ENCODE data around the gene C11orf68. TPM values are rescaled to one million over a fixed set of nuclear protein-coding genes. Genes with fewer than 3 reads are reported as not detected.

Gene C11orf68
- total RNA-seq, 1 experiment from 2014 or later, result 48.0 TPM

DNA sequence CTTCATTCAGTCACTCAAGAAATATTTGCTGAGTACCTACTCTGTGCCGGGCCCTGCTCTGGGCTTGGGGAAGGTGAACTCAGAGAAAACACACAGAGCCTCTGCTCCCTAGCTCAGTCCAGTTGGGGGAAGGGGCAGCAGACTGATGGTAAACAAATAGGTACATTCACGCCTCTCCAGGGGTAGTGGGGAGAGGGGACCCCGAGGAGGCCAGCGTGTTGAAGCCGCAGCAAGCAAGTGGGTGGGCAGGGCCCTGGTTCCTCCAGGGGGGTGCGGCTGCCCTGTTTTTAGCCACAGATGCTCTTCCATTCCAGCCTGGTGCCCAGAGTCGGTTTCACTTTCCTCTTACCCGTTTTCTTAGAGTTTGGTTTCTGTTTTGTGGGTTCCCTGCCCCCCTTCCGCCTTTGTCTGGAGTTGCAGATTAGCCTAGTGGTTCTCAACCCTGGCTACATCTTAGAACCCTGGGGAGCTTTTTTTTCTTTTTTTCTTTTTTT is 9.1 kb upstream of the C11orf68 start:
- ChIA-PET CTCF (no interaction called here), POLR2A (interaction anchor here (1.0 kb wide), 1 partner anchor 8 kb away, joined by 3 read pairs; no protein-coding TSS in a partner anchor)
- Mint-ChIP-seq H3K9me3 (ENCODE audit: unreplicated experiment) (no peaks in the 10 kb centered on the region), H3K27ac (ENCODE audit: low read depth, unreplicated experiment) (peak overlapping the region; percentile 35), H3K27me3 (ENCODE audit: insufficient read depth, unreplicated experiment) (no peaks in the 10 kb centered on the region), H3K4me3 (ENCODE audit: unreplicated experiment) (no peak overlapping the region), H3K36me3 (ENCODE audit: insufficient read depth, unreplicated experiment) (peaks cover 4% of the 10 kb centered on the region), H3K4me1 (ENCODE audit: insufficient read depth, unreplicated experiment) (no peaks in the 10 kb centered on the region)
- intact Hi-C loops (cut with micrococcal nuclease), result no loop called here
- BruUV-seq (replicated peaks), result no TSS peak
- DNase-seq (ENCODE audit: unreplicated experiment), result no peak
- TF ChIP-seq, protein P1, sequence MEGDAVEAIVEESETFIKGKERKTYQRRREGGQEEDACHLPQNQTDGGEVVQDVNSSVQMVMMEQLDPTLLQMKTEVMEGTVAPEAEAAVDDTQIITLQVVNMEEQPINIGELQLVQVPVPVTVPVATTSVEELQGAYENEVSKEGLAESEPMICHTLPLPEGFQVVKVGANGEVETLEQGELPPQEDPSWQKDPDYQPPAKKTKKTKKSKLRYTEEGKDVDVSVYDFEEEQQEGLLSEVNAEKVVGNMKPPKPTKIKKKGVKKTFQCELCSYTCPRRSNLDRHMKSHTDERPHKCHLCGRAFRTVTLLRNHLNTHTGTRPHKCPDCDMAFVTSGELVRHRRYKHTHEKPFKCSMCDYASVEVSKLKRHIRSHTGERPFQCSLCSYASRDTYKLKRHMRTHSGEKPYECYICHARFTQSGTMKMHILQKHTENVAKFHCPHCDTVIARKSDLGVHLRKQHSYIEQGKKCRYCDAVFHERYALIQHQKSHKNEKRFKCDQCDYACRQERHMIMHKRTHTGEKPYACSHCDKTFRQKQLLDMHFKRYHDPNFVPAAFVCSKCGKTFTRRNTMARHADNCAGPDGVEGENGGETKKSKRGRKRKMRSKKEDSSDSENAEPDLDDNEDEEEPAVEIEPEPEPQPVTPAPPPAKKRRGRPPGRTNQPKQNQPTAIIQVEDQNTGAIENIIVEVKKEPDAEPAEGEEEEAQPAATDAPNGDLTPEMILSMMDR (IDR thresholded peaks at IDR 0.05; ENCODE audit: unreplicated experiment), result no peak

GRCh38 chr11:65925397-65925796 is 6.5 kb upstream of the C11orf68 start:
- intact Hi-C loops (cut with micrococcal nuclease), result no loop called here
- no TSS peak for BruUV-seq (replicated peaks)
- Mint-ChIP-seq H3K4me3 (ENCODE audit: unreplicated experiment) (no peak overlapping the region), H3K36me3 (ENCODE audit: insufficient read depth, unreplicated experiment) (peaks cover 14% of the 10 kb centered on the region), H3K4me1 (ENCODE audit: insufficient read depth, unreplicated experiment) (peaks cover 3% of the 10 kb centered on the region), H3K9me3 (ENCODE audit: unreplicated experiment) (no peaks in the 10 kb centered on the region), H3K27me3 (ENCODE audit: insufficient read depth, unreplicated experiment) (no peaks in the 10 kb centered on the region), H3K27ac (ENCODE audit: low read depth, unreplicated experiment) (no peak overlapping the region)
- POLR2A ChIA-PET, result no interaction called here
- TF ChIP-seq, protein P1 (IDR thresholded peaks at IDR 0.05; ENCODE audit: unreplicated experiment), result no peak
- DNase-seq (ENCODE audit: unreplicated experiment), result no peak
- CTCF ChIA-PET, result interaction anchor here (0.6 kb wide), 1 partner anchor 206 kb away, joined by 3 read pairs; no protein-coding TSS in a partner anchor

DNA sequence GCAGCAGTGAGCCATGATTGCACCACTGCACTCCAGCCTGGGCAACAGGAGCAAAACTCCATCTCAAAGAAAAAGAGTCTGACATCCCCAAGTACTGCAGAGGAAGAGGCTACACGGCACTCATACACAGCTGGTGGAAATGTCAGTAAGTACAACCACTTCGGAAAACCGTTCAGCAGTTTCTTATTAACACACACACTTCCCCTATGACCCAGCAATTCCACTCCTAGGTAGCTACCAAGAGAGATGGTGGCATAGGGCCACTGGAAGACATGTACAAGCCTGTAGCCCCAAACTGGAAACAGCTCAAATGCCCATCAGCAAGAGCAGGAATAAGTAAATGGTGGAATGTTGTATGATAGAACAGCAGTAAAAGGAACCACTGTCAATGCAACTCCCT is 3.7 kb upstream of the C11orf68 start:
- BruUV-seq (replicated peaks), result no TSS peak
- no peak overlapping the region for H3K27ac Mint-ChIP-seq (ENCODE audit: low read depth, unreplicated experiment)
- ChIA-PET CTCF (interaction anchor here (0.6 to 2.7 kb wide), 4 partner anchors 9 to 540 kb away, joined by 3 to 9 read pairs (median 6); partner anchors contain the start of genes FIBP and SLC25A45), POLR2A (interaction anchor here (0.9 to 1.4 kb wide), 5 partner anchors 26 to 39 kb away, joined by 3 to 5 read pairs (median 4); partner anchors contain the start of genes CCDC85B, FIBP and SART1)
- no peak for DNase-seq (ENCODE audit: unreplicated experiment)
- H3K9me3 Mint-ChIP-seq (ENCODE audit: unreplicated experiment), result no peaks in the 10 kb centered on the region
- TF ChIP-seq, protein P1 (IDR thresholded peaks at IDR 0.05; ENCODE audit: unreplicated experiment), result no peak
- peaks cover 7% of the 10 kb centered on the region for H3K4me1 Mint-ChIP-seq (ENCODE audit: insufficient read depth, unreplicated experiment)
- H3K4me3 Mint-ChIP-seq (ENCODE audit: unreplicated experiment), result no peak overlapping the region
- peaks cover 14% of the 10 kb centered on the region for H3K36me3 Mint-ChIP-seq (ENCODE audit: insufficient read depth, unreplicated experiment)
- intact Hi-C loops (cut with micrococcal nuclease), result no loop called here
- H3K27me3 Mint-ChIP-seq (ENCODE audit: insufficient read depth, unreplicated experiment), result no peaks in the 10 kb centered on the region

DNA sequence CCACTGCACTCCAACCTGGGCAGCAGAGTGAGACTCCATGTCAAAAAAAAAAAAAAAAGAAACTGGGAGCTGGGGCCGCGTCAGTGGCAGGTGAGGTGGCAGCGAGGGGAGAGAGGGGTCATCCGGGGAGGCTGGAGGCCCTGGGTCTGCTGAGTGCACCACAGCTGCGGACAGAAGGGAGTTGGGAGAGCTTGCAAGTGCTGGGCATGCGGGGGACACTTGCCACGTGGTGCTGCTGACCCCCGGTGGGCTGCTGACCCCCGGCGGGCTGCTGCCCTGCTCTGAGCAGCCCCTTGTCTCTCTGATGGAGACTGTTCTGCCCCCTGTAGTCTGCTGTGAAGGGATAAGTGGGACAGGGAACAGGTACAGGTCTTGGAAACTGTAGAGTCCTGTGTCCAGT is 3.0 kb upstream of the C11orf68 start:
- Mint-ChIP-seq H3K36me3 (ENCODE audit: insufficient read depth, unreplicated experiment) (peaks cover 14% of the 10 kb centered on the region), H3K9me3 (ENCODE audit: unreplicated experiment) (no peaks in the 10 kb centered on the region), H3K27ac (ENCODE audit: low read depth, unreplicated experiment) (no peak overlapping the region), H3K27me3 (ENCODE audit: insufficient read depth, unreplicated experiment) (no peaks in the 10 kb centered on the region), H3K4me3 (ENCODE audit: unreplicated experiment) (no peak overlapping the region), H3K4me1 (ENCODE audit: insufficient read depth, unreplicated experiment) (peaks cover 12% of the 10 kb centered on the region)
- TF ChIP-seq, protein P1 (IDR thresholded peaks at IDR 0.05; ENCODE audit: unreplicated experiment), result no peak
- ChIA-PET CTCF (interaction anchor here (0.7 to 2.7 kb wide), 3 partner anchors 34 to 37 kb away, joined by 4 to 8 read pairs (median 5); partner anchors contain the start of gene FIBP), POLR2A (interaction anchor here (0.9 to 2.8 kb wide), 3 partner anchors 22 to 40 kb away, joined by 3 to 22 read pairs (median 3); partner anchors contain the start of gene FOSL1)
- BruUV-seq (replicated peaks), result no TSS peak
- intact Hi-C loops (cut with micrococcal nuclease), result no loop called here
- no peak for DNase-seq (ENCODE audit: unreplicated experiment)
